Neuronal stem cell (in vitro differentiated cells): Measurements from ENCODE around the gene CCDC97.
"Not testable (repeated sequence)": the region's sequence is repeated elsewhere in the genome, so short reads cannot be mapped to it uniquely, and the experiment has no call there.

Experiments used
- DNase-seq: peaks from one replicate; pipeline ENCODE4 v3.0.0-alpha.2; 2013; ENCODE audit warnings: low spot score
- H2AFZ ChIP-seq: one replicate; pipeline ENCODE4 v1.6.1; 2013; ENCODE audit warnings: mild to moderate bottlenecking, low read length, inconsistent platforms
- H2AK5ac ChIP-seq: 2 replicates; pipeline ENCODE4 v1.6.1; 2013; ENCODE audit warnings: low read depth, mild to moderate bottlenecking, inconsistent platforms, low read length, moderate library complexity, mixed read lengths
- H2BK120ac ChIP-seq: 2 replicates; pipeline ENCODE4 v1.6.1; 2013; ENCODE audit warnings: low read depth, mild to moderate bottlenecking, inconsistent platforms, low read length, moderate library complexity, mixed read lengths
- H2BK12ac ChIP-seq: one replicate; pipeline ENCODE4 v1.6.1; 2013; ENCODE audit warnings: low read length, inconsistent platforms
- H2BK15ac ChIP-seq: 2 replicates; pipeline ENCODE4 v1.6.1; 2013; ENCODE audit warnings: mild to moderate bottlenecking, low read length, inconsistent platforms, mixed read lengths
- H2BK5ac ChIP-seq: one replicate; pipeline ENCODE4 v1.6.1; 2013; ENCODE audit warnings: inconsistent platforms, mild to moderate bottlenecking, low read length, moderate library complexity
- H3K14ac ChIP-seq: one replicate; pipeline ENCODE4 v1.6.1; 2013; ENCODE audit warnings: low read length, inconsistent platforms
- H3K18ac ChIP-seq: 2 replicates; pipeline ENCODE4 v1.6.1; 2013; ENCODE audit warnings: low read length, inconsistent platforms
- H3K23ac ChIP-seq: 2 replicates; pipeline ENCODE4 v1.6.1; 2013; ENCODE audit warnings: low read depth, mild to moderate bottlenecking, mixed read lengths, low read length, inconsistent platforms; ENCODE audit not compliant: poor library complexity
- H3K27ac ChIP-seq: replicated peaks from 3 replicates; pipeline ENCODE4 v1.5.1; 2013; ENCODE audit warnings: low read length, inconsistent platforms
- H3K27me3 ChIP-seq, 3 experiments: 2 replicates each; pipeline ENCODE4 v1.6.1; 2013; ENCODE audit warnings: low read length in 3 of 3, mild to moderate bottlenecking in 2 of 3, inconsistent platforms in 1 of 3, low read depth in 1 of 3, mixed read lengths in 1 of 3, moderate library complexity in 1 of 3; ENCODE audit not compliant: control insufficient read depth in 3 of 3, insufficient read depth in 3 of 3
- H3K36me3 ChIP-seq, 2 donors: replicated peaks in 1 of 2; 2 replicates each; pipeline ENCODE4 v1.6.1; 2013; ENCODE audit warnings: low read length in 2 of 2; ENCODE audit not compliant: control insufficient read depth in 2 of 2, insufficient read depth in 2 of 2
- H3K4ac ChIP-seq: 2 replicates; pipeline ENCODE4 v1.6.1; 2013; ENCODE audit warnings: inconsistent platforms, mild to moderate bottlenecking, low read length, moderate library complexity
- H3K4me1 ChIP-seq, 2 donors: 1 replicate in 1 of 2; 2 replicates in 1 of 2; pipeline ENCODE4 v1.6.1; 2013; ENCODE audit warnings: low read length in 2 of 2, low read depth in 1 of 2; ENCODE audit not compliant: control insufficient read depth in 2 of 2, insufficient read depth in 1 of 2
- H3K4me2 ChIP-seq: one replicate; pipeline ENCODE4 v1.6.1; 2013; ENCODE audit warnings: mild to moderate bottlenecking, low read length, inconsistent platforms; ENCODE audit not compliant: insufficient read depth, poor library complexity, severe bottlenecking
- H3K4me3 ChIP-seq, 2 donors: 2 replicates each; pipeline ENCODE4 v1.5.1; 2013; ENCODE audit warnings: low read length in 2 of 2, mild to moderate bottlenecking in 2 of 2, inconsistent platforms in 1 of 2, moderate library complexity in 1 of 2
- H3K79me1 ChIP-seq: one replicate; pipeline ENCODE4 v1.6.1; 2013; ENCODE audit warnings: low read depth, mild to moderate bottlenecking, inconsistent platforms, low read length, moderate library complexity
- H3K9ac ChIP-seq: one replicate; pipeline ENCODE4 v1.6.1; 2013; ENCODE audit warnings: mild to moderate bottlenecking, low read depth, low read length, inconsistent platforms; ENCODE audit not compliant: poor library complexity
- H3K9me3 ChIP-seq, 2 donors: replicated peaks in 1 of 2; 2 replicates each; pipeline versions ENCODE3 to v1.6.1; 2013; ENCODE audit warnings: low read length in 2 of 2, mild to moderate bottlenecking in 2 of 2, inconsistent platforms in 1 of 2, low read depth in 1 of 2, mixed read lengths in 1 of 2, moderate library complexity in 1 of 2; ENCODE audit not compliant: control insufficient read depth in 2 of 2, insufficient read depth in 1 of 2
- H4K8ac ChIP-seq: one replicate; pipeline ENCODE4 v1.6.1; 2013; ENCODE audit warnings: low read depth, mild to moderate bottlenecking, inconsistent platforms, low read length, moderate library complexity
- H4K91ac ChIP-seq: one replicate; pipeline ENCODE4 v1.6.1; 2013; ENCODE audit warnings: low read length, low read depth, mild to moderate bottlenecking, inconsistent platforms; ENCODE audit not compliant: poor library complexity
- WGBS, 2 donors: extraction: QIAGEN DNeasy Blood & Tissue Kit; methylation state at CpG; one replicate each; pipeline ENCODE4 v1.1.7; 2013; ENCODE audit warnings: missing lambda C conversion rate in 2 of 2, mixed read lengths in 1 of 2; ENCODE audit not compliant: insufficient read length in 2 of 2, insufficient replicate concordance in 1 of 2; ENCODE audit errors: extremely low coverage in 2 of 2; 5-methylcytosine and 5-hydroxymethylcytosine counted together

CCDC97 gene

GRCh38 chr19:41339936-41340335 lies 30.0 kb downstream of the CCDC97 start:
- H3K18ac ChIP-seq: no peak overlapping the region

GRCh38 chr19:41341669-41342490 lies 31.9 kb downstream of the CCDC97 start:
- Histone ChIP-seq H4K8ac (peak overlapping the region; percentile 23), H3K9me3 (no peaks in the 10 kb centered on the region), H3K4ac (no peak overlapping the region), H3K4me3 (no peak overlapping the region), H2AFZ (no peak overlapping the region), H2BK120ac (no peak overlapping the region), H3K23ac (peak overlapping the region; percentile 73), H3K18ac (peak overlapping the region; percentile 80), H3K79me1 (no peaks in the 10 kb centered on the region), H3K4me1 (no peaks in the 10 kb centered on the region), H2BK15ac (no peak overlapping the region), H4K91ac (no peak overlapping the region), H2BK12ac (no peak overlapping the region), H2BK5ac (no peak overlapping the region), H3K4me2 (no peak overlapping the region), H3K36me3 (peaks cover 0 to 26% of the 10 kb centered on the region in 2 donors), H3K14ac (no peak overlapping the region), H2AK5ac (no peak overlapping the region), H3K27ac (no peak overlapping the region), H3K27me3 (no peaks in the 10 kb centered on the region), H3K9ac (peak overlapping the region; percentile 21)
- DNase-seq: no peak
- no CpG with 5 or more reads among the region's 20 CpGs for WGBS, 2 donors

More at GRCh38 chr19:41339936-41340335, 30.0 kb downstream of the CCDC97 start:
- Histone ChIP-seq H3K79me1 (no peaks in the 10 kb centered on the region), H3K14ac (no peak overlapping the region), H4K8ac (no peak overlapping the region), H2AK5ac (no peak overlapping the region), H3K9ac (no peak overlapping the region), H2BK12ac (no peak overlapping the region), H3K4ac (no peak overlapping the region), H4K91ac (no peak overlapping the region), H3K9me3 (no peaks in the 10 kb centered on the region), H2BK120ac (no peak overlapping the region), H2BK5ac (no peak overlapping the region), H2AFZ (no peak overlapping the region), H2BK15ac (no peak overlapping the region), H3K4me1 (no peaks in the 10 kb centered on the region), H3K27me3 (no peaks in the 10 kb centered on the region), H3K23ac (no peak overlapping the region), H3K36me3 (peaks cover 0 to 26% of the 10 kb centered on the region in 2 donors), H3K4me3 (no peak overlapping the region), H3K4me2 (no peak overlapping the region), H3K27ac (no peak overlapping the region)
- WGBS, 2 donors: no CpG with 5 or more reads among the region's 5 CpGs
- DNase-seq: no peak

GRCh38 chr19:41344162-41344561 lies 34.2 kb downstream of the CCDC97 start:
- no peak overlapping the region for H2BK5ac ChIP-seq
- H2BK120ac ChIP-seq: no peak overlapping the region
- H2AK5ac ChIP-seq: peak overlapping the region; percentile 71
- H3K4me1 ChIP-seq: no peaks in the 10 kb centered on the region
- peak overlapping the region; percentile 44 for H3K4ac ChIP-seq
- no CpG with 5 or more reads among the region's 2 CpGs for WGBS, 2 donors
- H4K8ac ChIP-seq: no peak overlapping the region
- no peak overlapping the region for H2AFZ ChIP-seq
- no peak overlapping the region for H3K14ac ChIP-seq
- H3K9ac ChIP-seq: no peak overlapping the region
- no peak overlapping the region for H3K4me2 ChIP-seq
- H3K36me3 ChIP-seq: peaks cover 0 to 32% of the 10 kb centered on the region in 2 donors
- no peak overlapping the region for H2BK12ac ChIP-seq
- H3K23ac ChIP-seq: no peak overlapping the region
- H3K27me3 ChIP-seq: peaks cover 0 to 4% (median 0%) of the 10 kb centered on the region in 3 experiments
- H4K91ac ChIP-seq: no peak overlapping the region
- DNase-seq: no peak
- no peaks in the 10 kb centered on the region for H3K9me3 ChIP-seq
- H3K27ac ChIP-seq: no peak overlapping the region
- H2BK15ac ChIP-seq: no peak overlapping the region
- no peak overlapping the region for H3K18ac ChIP-seq
- H3K4me3 ChIP-seq: peak overlapping the region in 1 of 2 donors; percentile 15
- H3K79me1 ChIP-seq: no peaks in the 10 kb centered on the region

GRCh38 chr19:41346916-41347315 lies 36.9 kb downstream of the CCDC97 start:
- Histone ChIP-seq H3K36me3 (peaks cover 0 to 22% of the 10 kb centered on the region in 2 donors), H3K27me3 (peaks cover 0 to 25% (median 11%) of the 10 kb centered on the region in 3 experiments), H3K4me1 (peaks cover 10 to 11% of the 10 kb centered on the region in 2 donors)
- not testable (repeated sequence) for H4K91ac ChIP-seq, H3K14ac ChIP-seq, H2BK12ac ChIP-seq, H3K9me3 ChIP-seq, H4K8ac ChIP-seq, H3K9ac ChIP-seq, H3K4me3 ChIP-seq, H3K23ac ChIP-seq, H3K27ac ChIP-seq, DNase-seq, H3K4ac ChIP-seq, H2AK5ac ChIP-seq, H2BK120ac ChIP-seq, H2BK5ac ChIP-seq, H3K4me2 ChIP-seq, H3K18ac ChIP-seq, H3K79me1 ChIP-seq, H2BK15ac ChIP-seq, H2AFZ ChIP-seq
- no CpG with 5 or more reads among the region's 9 CpGs for WGBS, 2 donors
